HL-60 (cell line): ENCODE measurements around the gene CYSRT1.

Source experiments
- GABPA ChIP-seq: IDR thresholded peaks from 2 replicates; pipeline ENCODE4 v1.6.1; 2012; ENCODE audit warnings: low read depth
- SPI1 ChIP-seq: IDR thresholded peaks from 2 replicates; pipeline ENCODE4 v1.6.1; 2012; ENCODE audit warnings: low read depth, mild to moderate bottlenecking, borderline replicate concordance
- TF ChIP-seq, protein P1 (sequence below): IDR thresholded peaks from one replicate; pipeline ENCODE4 v1.5.1; 2011; ENCODE audit warnings: low read length, control low read depth, inconsistent platforms; ENCODE audit not compliant: insufficient read depth

DNA sequence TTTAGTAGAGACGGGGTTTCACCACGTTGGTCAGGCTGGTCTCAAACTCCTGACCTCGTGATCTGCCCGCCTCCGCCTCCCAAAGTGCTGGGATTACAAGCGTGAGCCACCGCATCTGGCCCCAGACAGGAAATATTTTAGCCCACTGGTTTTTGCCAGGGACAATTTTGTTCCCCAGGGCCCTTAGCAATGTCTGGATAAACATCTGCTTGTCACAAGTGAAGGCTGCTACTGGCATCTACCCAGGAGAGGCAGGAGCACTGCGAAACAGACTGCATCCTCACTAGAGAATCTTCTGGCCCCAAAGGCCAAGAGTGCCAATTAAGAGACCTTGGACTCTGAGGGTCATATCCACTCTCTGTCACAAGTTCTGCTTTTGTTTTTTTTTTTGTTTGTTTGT lies 22.0 kb upstream of the CYSRT1 start:
- TF ChIP-seq, protein P1, sequence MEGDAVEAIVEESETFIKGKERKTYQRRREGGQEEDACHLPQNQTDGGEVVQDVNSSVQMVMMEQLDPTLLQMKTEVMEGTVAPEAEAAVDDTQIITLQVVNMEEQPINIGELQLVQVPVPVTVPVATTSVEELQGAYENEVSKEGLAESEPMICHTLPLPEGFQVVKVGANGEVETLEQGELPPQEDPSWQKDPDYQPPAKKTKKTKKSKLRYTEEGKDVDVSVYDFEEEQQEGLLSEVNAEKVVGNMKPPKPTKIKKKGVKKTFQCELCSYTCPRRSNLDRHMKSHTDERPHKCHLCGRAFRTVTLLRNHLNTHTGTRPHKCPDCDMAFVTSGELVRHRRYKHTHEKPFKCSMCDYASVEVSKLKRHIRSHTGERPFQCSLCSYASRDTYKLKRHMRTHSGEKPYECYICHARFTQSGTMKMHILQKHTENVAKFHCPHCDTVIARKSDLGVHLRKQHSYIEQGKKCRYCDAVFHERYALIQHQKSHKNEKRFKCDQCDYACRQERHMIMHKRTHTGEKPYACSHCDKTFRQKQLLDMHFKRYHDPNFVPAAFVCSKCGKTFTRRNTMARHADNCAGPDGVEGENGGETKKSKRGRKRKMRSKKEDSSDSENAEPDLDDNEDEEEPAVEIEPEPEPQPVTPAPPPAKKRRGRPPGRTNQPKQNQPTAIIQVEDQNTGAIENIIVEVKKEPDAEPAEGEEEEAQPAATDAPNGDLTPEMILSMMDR = no peak
- no peak for TF ChIP-seq SPI1
- TF ChIP-seq GABPA = no peak
